HG02885 (cell line): ENCODE results near the gene TOR2A.

ENCODE experiments used
- ATAC-seq: cut with Tn5 transposase; IDR thresholded peaks from one replicate; pipeline ENCODE4 v1.9.1; 2021; ENCODE audit warnings: mild to moderate bottlenecking; ENCODE audit not compliant: unreplicated experiment, poor library complexity

The TOR2A gene

DNA sequence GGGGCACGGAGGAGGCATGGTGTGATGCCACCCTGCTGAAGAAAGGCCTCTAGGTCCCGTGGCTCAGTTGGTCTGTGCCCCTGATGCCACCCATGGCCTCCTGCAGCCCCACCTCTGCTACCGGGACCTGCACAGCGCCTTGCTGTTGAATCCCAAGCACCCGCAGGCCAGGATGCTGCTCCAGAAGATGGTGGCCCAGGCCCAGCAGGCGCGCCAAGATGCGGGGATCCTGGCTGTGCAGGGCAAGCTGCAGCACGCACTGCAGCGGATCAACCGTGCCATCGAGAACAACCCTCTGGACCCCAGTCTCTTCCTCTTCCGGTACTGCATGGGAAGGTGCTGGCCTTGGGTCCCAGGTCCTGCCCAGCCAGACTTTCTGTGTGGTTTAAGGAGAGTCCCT lies 12.1 kb downstream of the TOR2A start:
- ATAC-seq: no peak

DNA sequence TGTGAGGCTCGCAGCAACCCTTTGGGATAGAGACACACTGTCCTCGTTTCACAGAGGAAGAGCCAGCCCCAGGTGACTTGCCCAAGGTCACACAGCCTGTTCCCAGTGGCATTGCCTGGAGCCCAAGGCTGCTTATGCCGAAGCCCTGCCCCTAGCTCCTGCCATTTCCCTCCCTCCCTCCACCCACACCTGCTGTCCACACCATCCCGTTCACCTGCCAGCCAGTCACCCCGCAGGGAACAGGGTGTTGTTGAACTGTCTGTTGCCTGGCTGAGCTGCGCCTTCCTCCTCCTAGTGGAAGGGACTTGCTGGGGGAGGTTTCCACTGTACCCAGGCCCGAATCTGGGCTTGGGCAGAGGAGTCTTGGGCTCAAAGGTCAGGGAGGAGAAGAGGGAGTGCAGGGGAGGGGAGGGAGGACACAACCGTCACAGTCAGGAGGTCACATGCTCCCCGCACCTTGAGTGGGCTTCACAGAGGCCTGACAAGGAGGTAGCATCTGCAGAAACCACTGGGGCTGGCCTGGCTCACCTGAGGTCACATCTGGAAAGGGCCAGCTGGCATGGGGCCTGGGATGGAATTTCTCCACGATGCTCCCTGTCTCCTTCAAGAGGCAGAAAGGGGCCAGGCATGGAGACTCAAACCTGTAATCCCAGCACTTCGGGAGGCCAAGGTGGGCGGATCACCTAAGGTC lies 12.9 kb downstream of the TOR2A start:
- ATAC-seq: no peak

DNA sequence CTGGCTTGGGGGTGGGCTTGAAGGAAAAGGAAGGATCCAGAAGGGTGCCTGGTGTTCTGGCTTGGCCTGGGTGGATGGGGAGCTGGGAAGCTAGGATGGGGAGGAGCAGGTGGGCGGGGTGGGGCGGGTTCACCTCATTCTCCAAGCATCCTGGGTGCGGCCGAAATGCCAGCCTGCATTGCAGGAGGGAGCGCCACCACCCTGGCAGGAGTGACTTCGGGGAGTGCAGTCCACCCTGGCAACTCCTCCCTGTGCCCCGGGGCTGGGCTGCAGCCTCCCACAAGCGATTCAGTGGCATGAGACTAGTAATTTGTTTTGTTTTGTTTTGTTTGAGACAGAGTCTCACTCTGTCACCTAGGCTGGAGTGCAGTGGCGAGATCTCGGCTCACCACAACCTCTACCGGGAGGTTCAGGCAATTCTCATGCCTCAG lies 13.7 kb downstream of the TOR2A start:
- no peak for ATAC-seq

DNA sequence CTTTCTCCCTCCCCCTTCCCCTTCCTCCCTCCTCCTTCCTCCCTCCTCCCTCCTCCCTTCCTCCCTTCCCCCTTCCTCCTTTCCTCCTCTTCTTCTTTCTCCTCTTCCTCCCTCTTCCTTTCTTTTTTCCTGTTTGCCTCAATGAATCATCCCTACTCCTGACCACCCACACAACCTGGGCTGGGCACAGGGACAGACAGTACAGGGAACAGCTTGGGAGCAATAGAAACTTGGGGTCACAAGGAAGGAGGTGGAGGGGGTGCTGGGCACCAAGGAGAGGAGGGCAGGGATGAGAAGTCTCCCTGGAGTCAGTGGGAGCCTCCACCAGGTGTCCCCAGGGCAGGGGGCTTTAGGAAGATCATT lies 14.2 kb downstream of the TOR2A start:
- no peak for ATAC-seq

DNA sequence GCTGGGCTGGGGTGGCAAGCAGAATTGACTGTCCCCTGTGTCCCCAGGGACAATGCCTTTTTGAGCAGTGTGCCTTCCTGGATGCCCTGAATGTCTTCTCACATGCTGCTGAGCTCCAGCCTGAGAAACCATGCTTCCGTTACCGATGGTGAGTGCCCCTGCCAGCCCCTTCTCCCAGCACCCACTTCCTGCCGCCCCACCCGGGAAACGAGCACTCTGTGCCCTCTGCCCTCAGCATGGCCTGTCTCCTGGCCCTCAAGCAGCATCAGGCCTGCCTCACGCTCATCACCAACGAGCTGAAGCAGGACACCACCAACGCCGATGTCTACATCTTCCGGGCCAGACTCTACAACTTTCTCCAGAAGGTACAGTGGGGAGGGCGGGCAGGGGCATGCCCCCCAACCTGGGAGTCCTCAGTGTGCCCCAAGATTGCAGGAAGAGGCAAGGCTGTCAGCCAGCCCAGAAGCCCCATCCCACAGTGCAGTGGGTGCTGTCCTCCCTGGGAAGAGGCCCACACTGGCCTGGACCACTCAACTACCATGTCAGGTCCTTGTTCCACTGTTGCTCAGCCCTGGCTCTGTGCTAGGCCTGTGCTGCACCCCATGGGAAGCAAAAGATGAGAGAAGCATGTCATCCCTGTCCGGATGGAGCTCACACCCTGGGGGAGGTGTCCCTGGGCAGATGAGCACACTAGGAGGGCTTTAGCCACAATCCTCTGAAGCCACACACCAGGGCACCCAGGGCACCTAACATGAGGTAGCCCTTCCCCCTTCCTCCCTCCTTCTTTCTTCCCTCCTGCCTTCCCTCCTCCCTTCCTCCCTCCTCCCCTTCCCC lies 14.8 kb downstream of the TOR2A start:
- no peak for ATAC-seq

DNA sequence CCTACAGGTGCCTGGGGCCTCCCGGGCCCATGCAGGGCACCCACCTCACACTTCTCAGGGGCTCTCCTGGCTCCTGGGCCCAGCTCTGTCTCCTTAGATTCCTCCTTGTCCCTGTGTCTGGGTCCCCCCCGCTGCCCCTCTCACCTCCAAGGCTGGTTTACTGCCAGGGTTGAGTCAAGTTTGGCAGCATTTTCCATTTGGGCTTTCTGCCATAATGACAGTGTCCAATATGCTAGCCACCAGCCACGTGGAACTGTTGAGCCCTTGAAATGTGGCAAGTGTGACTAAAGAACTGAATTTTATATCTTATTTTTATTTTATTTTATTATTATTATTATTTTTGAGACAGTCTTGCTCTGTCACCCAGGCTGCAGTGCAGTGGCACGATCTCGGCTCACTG lies 17.3 kb downstream of the TOR2A start:
- no peak for ATAC-seq

DNA sequence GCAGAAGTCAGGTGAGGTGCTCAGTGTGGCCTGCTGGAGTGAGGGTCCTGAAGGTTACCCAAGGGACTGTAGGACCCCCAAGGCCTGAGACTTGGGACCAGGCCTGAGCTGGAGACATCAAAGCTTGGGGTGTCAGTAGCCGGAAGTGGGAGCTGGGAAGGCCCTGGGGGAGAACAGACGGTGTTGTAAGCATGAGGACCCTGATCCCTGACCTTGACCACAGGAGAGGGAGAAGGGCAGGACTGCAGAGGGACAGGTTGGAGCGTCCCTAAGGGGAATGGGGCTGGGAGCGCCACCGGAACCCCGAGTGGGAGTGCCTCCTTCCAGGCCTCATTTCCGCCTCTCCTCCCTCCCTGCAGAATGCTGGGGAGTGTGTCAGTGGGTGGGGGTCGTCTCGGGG lies 18.7 kb downstream of the TOR2A start:
- no peak for ATAC-seq

DNA sequence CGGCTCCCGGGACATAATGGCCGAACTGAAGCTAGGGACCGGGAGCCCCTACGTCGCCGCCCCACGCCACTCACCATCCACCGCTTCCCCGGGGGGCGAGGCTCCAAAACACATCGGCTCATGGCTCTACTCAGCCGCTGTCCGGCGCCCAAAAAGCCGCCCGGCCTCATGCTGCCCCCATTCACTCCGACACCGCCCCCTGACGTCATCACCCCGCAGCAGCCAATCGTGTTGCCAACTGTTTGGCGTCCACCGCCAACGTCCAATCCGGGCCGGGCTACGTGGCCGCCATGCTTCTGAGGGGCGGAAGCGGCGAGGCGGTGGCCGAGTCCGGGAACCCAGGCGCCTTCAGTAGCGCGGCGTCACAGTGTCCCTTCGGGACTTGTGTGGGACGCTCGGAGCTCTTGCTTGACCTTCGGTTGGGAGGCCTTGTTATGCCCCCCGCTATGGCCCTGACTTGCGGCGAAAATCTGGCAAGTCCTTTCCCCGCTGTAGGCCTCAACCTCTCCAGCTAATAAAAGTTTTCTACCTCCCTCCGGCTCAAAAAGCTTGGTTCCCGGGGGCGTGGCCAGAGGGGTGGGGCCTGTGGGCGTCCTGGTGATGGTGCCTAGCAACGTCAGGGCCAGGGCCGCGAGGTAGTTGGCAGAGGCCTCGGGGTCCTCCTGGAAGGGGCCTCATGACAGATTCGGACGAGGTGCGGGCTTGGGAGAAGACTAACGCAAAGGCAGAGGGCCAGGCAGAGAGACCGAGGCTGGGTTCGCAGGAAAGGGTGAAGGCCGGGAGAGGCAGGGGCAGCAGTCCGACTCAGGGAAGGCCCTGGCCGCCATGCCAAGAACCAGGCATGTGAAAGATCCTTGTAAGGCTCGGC lies 19.4 kb downstream of the TOR2A start, which contains the start of the genes PTRH1 and TTC16:
Gene PTRH1 (minus strand): TSS at position 194 of the 868 bp plus-strand sequence. CDS start 24 bp downstream, at position 170.
Gene TTC16 (plus strand): TSS at position 610 of the 868 bp plus-strand sequence. CDS start 67 bp downstream, at position 677.
- peak; percentile 93 for ATAC-seq

DNA sequence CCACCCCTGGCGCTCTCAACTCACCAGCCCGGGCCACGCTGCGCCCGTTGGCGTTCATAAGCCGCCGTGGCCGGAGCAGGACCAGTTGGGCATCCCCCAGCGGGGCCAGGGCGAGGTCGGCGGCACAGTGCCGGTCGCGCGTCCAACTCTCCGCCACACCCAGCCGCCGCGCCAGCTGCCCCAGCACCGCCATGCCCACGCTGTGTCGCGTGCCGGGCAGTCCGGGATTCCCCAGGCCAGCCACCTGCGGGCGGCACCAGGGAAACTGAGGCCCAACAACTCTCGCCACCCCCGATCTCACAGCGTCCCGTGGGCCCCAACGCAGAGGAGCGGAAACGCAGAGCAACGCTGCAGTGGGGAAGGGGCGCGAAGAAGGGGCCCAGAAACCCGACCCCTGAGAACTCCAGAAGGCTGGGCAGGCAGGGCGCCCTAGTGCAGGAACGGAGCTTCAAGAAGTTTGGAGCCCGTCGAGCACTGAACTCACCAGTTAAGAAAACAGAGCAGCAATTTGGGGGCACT lies 20.1 kb downstream of the TOR2A start:
- no peak for ATAC-seq

DNA sequence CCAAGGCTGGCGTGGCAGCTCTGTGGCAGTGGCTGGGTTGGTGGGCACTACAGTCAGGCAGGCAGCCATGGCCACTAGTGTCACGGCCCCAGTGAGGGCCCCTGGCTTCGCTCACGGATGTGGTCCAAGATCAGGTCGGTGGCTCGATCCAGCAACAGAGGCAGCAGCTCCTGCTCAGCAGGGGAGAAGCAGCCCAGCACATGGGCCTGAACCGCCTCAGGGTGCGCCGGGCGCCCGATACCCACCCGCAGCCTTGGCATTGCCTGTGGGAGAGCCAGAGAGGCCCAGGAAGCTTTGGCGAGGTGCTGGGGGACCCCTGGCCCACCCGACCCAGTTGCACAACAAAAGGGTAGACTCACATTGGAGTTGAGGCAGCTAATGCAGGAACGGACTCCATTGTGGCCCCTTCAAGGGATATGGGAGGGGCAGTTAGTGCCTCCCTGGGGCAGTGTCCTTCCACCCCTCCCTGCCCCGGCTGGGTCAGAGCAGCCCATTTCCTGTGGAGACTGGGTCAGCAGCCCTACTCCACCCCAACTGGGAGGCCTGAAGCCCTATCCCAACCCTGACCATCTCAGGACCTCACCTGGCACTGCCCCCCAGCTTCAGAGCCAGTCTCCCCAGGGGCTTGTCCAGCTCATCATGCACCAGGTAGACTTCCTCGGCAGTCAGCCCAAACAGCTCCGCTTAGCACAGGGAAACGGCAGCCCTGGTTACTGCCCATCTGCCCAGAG lies 20.9 kb downstream of the TOR2A start:
- no peak for ATAC-seq

DNA sequence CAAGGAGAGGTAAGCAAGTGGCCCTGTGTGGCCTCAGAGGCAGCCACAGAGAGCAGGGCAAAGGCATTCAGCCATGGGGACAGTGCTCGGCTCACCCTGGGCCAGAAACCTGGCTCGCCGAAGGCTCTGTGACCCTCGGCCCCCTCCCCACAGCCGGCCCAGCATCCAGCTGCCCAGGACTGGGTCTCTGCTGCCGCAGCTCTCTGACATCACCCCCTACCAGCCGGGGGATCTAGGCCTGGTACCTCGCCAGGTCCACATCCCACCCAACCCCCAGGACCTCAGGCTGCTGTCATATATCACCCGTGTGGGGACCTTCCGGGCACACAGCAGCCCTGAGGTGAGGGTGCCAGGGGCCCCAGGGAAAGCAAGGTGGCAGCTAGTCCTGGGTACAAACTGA lies 22.2 kb downstream of the TOR2A start:
- ATAC-seq: no peak

DNA sequence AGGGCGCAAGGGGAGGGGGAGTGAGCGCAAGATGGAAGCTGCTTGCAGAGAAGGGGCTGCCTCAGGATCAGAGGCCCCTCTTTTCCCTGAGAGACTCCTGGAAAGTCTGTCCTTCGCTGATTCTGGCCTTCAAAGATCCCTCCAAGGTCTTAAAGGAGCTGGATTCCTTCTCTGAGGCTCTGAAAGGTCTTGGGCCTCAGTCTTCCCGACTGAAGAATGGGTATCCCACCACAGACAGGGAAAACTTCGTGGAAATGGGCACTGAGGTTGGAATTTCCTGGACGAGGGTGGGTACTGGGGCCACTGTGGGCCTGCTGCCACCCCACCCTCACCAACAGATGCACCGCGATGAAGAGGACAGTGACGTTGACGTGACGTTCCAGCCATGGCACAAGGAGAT lies 22.7 kb downstream of the TOR2A start:
- ATAC-seq: no peak

DNA sequence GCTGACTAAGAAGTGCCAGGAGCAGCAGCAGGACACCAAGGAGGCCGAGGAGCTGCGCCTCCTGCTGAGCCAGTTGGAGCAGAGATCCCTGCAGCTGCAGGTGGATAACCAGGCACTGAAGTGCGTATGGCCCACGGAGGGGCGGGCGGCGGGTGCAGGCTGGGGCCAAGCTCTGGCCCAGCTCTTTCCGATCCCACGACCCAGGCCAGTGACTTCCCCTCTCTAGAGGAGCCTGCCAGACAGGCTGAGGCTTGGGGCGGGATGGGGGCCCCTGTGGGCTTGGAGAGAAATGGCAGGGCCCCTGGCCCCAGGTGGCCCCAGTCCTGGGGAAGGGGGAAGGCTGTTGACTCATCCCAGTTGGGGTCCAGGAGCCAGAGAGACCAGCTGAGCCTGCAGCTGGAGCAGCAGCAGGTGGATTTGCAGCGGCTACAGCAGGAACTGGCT lies 23.2 kb downstream of the TOR2A start:
- ATAC-seq: no peak

DNA sequence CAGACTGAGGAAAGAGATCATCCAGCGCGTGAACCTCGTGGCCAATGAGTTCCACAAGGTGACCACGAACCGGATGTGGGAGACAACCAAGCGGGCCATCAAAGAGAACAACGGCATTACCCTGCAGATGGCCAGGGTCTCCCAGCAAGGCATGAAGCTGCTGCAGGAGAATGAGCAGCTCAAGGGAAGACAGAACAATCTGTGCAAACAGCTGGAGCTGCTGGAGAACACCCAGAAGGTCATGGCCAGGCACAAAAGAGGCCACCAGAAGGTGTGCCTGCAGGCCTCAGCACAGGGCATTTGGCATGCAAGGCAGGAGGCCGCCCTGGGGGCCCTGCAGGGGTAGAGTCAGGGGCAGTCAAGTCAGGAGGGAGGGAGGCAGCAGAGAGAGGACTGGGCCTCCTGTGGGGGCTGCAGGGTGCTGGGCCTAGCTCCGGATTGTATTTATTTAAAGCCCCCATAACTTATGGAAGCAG lies 23.8 kb downstream of the TOR2A start:
- ATAC-seq: no peak

DNA sequence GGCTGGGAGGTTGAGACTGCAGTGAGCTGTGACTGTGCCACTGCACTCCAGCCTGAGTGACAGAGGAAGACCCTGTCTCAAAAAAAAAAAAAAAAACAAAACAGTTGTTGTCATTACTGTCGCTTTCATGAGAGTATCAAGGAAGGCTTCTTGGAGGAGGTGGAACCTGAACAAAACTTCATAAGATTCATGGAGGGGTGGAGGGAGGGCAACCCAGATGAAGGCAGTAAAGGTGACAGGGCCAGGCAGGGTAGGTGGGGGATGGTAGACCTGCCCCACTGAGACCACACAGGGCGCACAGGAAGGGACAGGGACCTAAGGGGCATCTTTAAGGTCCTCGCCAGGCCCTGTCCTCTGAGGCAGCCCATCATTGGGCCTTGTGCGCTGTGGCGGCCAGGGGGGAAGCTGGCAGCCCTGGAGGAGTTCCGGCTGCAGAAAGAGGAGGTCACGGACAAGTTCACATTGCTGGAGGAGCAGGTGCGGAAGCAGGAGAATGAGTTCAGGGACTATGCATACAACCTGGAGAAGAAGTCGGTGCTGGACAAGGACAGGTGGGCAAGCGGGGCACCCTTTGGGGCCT lies 24.8 kb downstream of the TOR2A start:
- no peak for ATAC-seq

DNA sequence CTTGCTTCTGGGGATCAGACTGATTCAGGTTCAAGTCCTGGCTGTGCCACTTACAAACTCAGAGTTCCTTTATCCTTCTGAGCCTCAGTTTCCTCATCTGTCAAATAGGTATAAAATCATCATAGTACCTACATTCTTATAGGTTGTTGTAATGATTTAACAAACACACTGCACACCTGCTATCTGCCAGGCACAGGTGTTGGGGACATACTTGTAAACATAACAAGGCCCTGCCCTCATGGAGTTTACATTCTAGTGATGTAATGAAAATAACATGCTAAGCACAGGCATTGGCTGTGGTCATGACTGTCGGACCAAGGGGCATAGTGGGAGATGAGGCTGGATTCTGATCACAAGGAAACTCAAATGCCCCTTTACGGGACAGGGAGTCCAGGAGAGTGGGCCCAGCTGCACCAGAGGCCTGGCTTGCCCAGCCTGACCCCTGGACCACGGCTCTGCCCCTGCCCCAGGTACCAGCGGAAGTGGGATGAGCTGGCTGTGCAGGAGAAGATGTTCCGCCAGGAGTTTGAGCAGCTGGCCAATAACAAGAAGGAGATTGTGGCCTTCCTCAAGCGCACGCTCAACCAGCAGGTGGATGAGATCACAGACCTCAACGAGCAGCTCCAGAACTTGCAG lies 26.0 kb downstream of the TOR2A start:
- ATAC-seq: no peak

DNA sequence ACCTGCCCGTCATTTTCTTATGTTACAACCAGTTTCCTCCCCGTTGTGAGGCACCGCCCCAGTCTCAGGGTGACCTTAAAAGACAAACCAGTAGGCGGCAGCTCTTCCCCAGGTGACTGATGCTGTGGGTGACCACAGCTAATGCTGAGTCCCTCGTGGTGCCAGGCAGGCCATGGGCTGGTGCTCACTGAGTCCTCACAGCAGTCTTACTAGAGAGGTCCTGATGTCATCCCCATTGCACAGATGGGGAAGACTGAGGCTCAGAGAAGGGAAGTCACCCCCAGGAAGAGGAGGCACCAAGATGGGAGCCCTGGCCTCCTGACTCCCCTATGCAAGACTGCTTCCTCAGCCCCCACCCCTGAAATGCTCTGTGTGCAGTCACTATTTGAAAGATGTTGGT lies 27.3 kb downstream of the TOR2A start:
- no peak for ATAC-seq

DNA sequence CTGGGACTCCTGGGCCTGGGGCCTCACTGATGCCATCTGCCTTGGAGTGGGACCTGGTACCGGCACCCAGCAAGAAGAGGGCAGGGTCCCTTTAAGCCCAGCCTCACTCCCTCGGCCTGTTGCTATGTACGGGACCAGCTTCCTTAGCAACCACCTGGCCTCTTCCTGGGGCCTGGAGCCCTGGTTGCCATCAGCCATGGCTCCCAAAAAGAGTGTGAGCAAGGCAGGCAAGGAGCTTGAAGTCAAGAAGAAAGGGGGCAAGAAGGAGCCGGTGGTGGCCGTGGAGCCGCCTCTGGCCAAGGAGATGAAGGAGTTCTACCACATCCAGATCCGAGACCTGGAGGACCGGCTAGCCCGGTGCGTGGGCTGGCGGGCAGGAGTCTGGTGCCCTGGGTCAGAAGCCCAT lies 28.3 kb downstream of the TOR2A start, which contains the start of gene CFAP157:
Gene CFAP157 (plus strand): TSS at position 153 of the 406 bp plus-strand sequence. CDS start 44 bp downstream, at position 197.
- no peak for ATAC-seq
